Stimulated activated CD4-positive, alpha-beta T cell treated with anti-CD3 and anti-CD28 coated beads, Interleukin-2, amount 100 ng/mL, for 48 hours (primary cell): ENCODE results near the gene FN1.
"Not testable (repeated sequence)": the region's sequence is repeated elsewhere in the genome, so short reads cannot be mapped to it uniquely, and the experiment has no call there.

Experiments used
- DNase-seq, 2 donors: peaks; one replicate each; pipeline ENCODE4 v3.0.0-alpha.2; 2020

The FN1 gene

GRCh38 chr2:215422676-215423075 lies 13.2 kb downstream of the FN1 start:
- DNase-seq, result no peak

- no peak for DNase-seq
Measured at GRCh38 chr2:215421859-215422461, 13.9 kb downstream of the FN1 start.

GRCh38 chr2:215420471-215420935 lies 15.4 kb downstream of the FN1 start:
- no peak for DNase-seq

GRCh38 chr2:215419769-215420470 lies 15.9 kb downstream of the FN1 start:
- DNase-seq, result no peak

- DNase-seq, result no peak
Measured at GRCh38 chr2:215419113-215419512, 16.8 kb downstream of the FN1 start.

GRCh38 chr2:215418064-215418963 lies 17.6 kb downstream of the FN1 start:
- DNase-seq, result no peak

GRCh38 chr2:215417400-215417951 lies 18.4 kb downstream of the FN1 start:
- DNase-seq, result no peak

GRCh38 chr2:215416656-215417055 lies 19.2 kb downstream of the FN1 start:
- no peak for DNase-seq

GRCh38 chr2:215415820-215416577 lies 19.9 kb downstream of the FN1 start:
- DNase-seq, result no peak

- no peak for DNase-seq
Measured at GRCh38 chr2:215415218-215415617, 20.6 kb downstream of the FN1 start.

GRCh38 chr2:215414674-215415073 lies 21.2 kb downstream of the FN1 start:
- no peak for DNase-seq

GRCh38 chr2:215413974-215414373 lies 21.9 kb downstream of the FN1 start:
- DNase-seq, result no peak

GRCh38 chr2:215413484-215413777 lies 22.4 kb downstream of the FN1 start:
- no peak for DNase-seq

GRCh38 chr2:215411941-215412743 lies 23.7 kb downstream of the FN1 start:
- DNase-seq, result no peak

- DNase-seq, result no peak
Measured at GRCh38 chr2:215410932-215411285, 25.0 kb downstream of the FN1 start.

- DNase-seq, result not testable (repeated sequence)
Measured at GRCh38 chr2:215410181-215410931, 25.5 kb downstream of the FN1 start.

- DNase-seq, result peak; percentile 3 to 20
Measured at GRCh38 chr2:215409331-215410127, 26.3 kb downstream of the FN1 start.

- DNase-seq, result not testable (repeated sequence)
Measured at GRCh38 chr2:215408441-215408840, 27.4 kb downstream of the FN1 start.

- DNase-seq, result no peak
Measured at GRCh38 chr2:215407590-215408264, 28.1 kb downstream of the FN1 start.

GRCh38 chr2:215407061-215407460 lies 28.8 kb downstream of the FN1 start:
- DNase-seq, result no peak
